ENCODE measurements around the gene ACVR1C. TPM values are rescaled to one million over a fixed set of nuclear protein-coding genes. Genes with fewer than 3 reads are reported as not detected.

Gene ACVR1C
- total and polyA plus RNA-seq, 2 of the 8 experiments (the other 6 are each of a cell fraction or from before 2014, with no cell fraction given), result 0.21 to 0.52 TPM

- Histone ChIP-seq H3K14ac (ENCODE audit: insufficient read length) (no peak overlapping the region), H2BK5ac (ENCODE audit: low read depth, low read length) (no peak overlapping the region), H3K23me2 (ENCODE audit: low read depth, low read length) (no peaks in the 10 kb centered on the region), H3K4me2 (ENCODE audit: insufficient read depth in 1 of 2, low read depth in 2 of 2, low read length in 2 of 2) (no peak overlapping the region), H2BK12ac (ENCODE audit: low read depth, low read length) (no peak overlapping the region), H3K79me2 (ENCODE audit: control insufficient read depth in 1 of 2, insufficient read depth in 2 of 2, low read length in 2 of 2) (no peaks in the 10 kb centered on the region), H3K27me3 (replicated peaks in 1 of 4; ENCODE audit: control insufficient read depth in 3 of 4, extremely low read depth in 1 of 4, insufficient read depth in 3 of 4, low read length in 3 of 4) (no peaks in the 10 kb centered on the region), H2BK20ac (ENCODE audit: low read length) (no peak overlapping the region), H2BK15ac (ENCODE audit: low read length) (no peak overlapping the region), H2AFZ (ENCODE audit: low read length) (no peak overlapping the region), H4K5ac (ENCODE audit: insufficient read length, low read depth, low read length) (no peak overlapping the region), H3K9ac (replicated peaks in 1 of 4; ENCODE audit: extremely low read depth in 1 of 4, low read depth in 3 of 4, low read length in 3 of 4) (no peak overlapping the region), H3K4me3 (ENCODE audit: extremely low read depth in 1 of 4, insufficient read depth in 2 of 4, low read depth in 3 of 4, low read length in 4 of 4) (no peak overlapping the region), H3K23ac (ENCODE audit: insufficient read length) (no peak overlapping the region), H3K4me1 (replicated peaks in 1 of 4; ENCODE audit: control insufficient read depth in 3 of 4, insufficient read depth in 4 of 4, low read length in 3 of 4) (no peaks in the 10 kb centered on the region), H4K20me1 (replicated peaks in 1 of 2; ENCODE audit: control insufficient read depth in 1 of 2, insufficient read depth in 2 of 2, low read length in 2 of 2) (no peaks in the 10 kb centered on the region), H3K9me3 (ENCODE audit: insufficient read depth in 2 of 2, low read depth in 1 of 2, low read length in 1 of 2) (no peaks in the 10 kb centered on the region), H2BK120ac (replicated peaks; ENCODE audit: low read depth, low read length) (no peak overlapping the region), H3K27ac (ENCODE audit: low read depth, low read length) (no peak overlapping the region), H3K79me1 (ENCODE audit: low read depth, low read length) (no peaks in the 10 kb centered on the region), H3K56ac (replicated peaks; ENCODE audit: insufficient read length, low read depth, low read length) (no peak overlapping the region), H3K4ac (replicated peaks; ENCODE audit: insufficient read length, low read depth, low read length) (no peak overlapping the region), H3K18ac (ENCODE audit: extremely low read depth, low read length) (no peak overlapping the region), H4K8ac (ENCODE audit: extremely low read depth, insufficient read depth, low read length) (no peak overlapping the region), H2AK5ac (ENCODE audit: low read depth, low read length) (no peak overlapping the region), H4K91ac (replicated peaks; ENCODE audit: insufficient read length, low read length) (no peak overlapping the region), H3K36me3 (ENCODE audit: control insufficient read depth in 2 of 4, insufficient read depth in 4 of 4, low read length in 3 of 4) (no peaks in the 10 kb centered on the region)
- DNase-seq (ENCODE audit: low read depth in 1 of 2, low spot score in 2 of 2) (no peak), FAIRE-seq (no peak)
- POLR2A ChIA-PET (ENCODE audit: partially characterized antibody), result no interaction called here
- CTCF ChIA-PET (ENCODE audit: partially characterized antibody), result no interaction called here
- TF ChIP-seq POLR2AphosphoS5 (IDR thresholded peaks at IDR 0.05; ENCODE audit: low read depth, low read length) (no peak), JUN (IDR thresholded peaks at IDR 0.05; ENCODE audit: low read depth, low read length) (no peak), KDM1A (IDR thresholded peaks at IDR 0.05; ENCODE audit: borderline replicate concordance, low read length) (no peak), CTCF (IDR thresholded peaks at IDR 0.05; ENCODE audit: control extremely low read depth in 1 of 3, insufficient read depth in 1 of 3, low read depth in 1 of 3, low read length in 3 of 3) (no peak), ATF2 (IDR thresholded peaks at IDR 0.05; ENCODE audit: low read length) (no peak), E2F6 (IDR thresholded peaks at IDR 0.05) (no peak), SIX5 (IDR thresholded peaks at IDR 0.05; ENCODE audit: low read depth, low read length) (no peak), JUND (IDR thresholded peaks at IDR 0.05; ENCODE audit: low read length) (no peak), TAF7 (optimal IDR thresholded peaks at IDR 0.05; ENCODE audit: borderline replicate concordance, low read depth, low read length) (no peak), RXRA (IDR thresholded peaks at IDR 0.05; ENCODE audit: insufficient read depth, low read depth, low read length) (no peak), PHF8 (conservative IDR thresholded peaks at IDR 0.05; ENCODE audit: low read depth, low read length) (no peak)
Observed at GRCh38 chr2:157574165-157574564, 54.5 kb downstream of the ACVR1C start.

Data from H1 (cell line).